Adrenal gland (tissue), 12 donors: Measurements from ENCODE around the gene ZEB1. TPM values are rescaled to one million over a fixed set of nuclear protein-coding genes. Genes with fewer than 3 reads are reported as not detected.

Experiments used
- DNase-seq, 7 donors: peaks; one replicate each; pipeline ENCODE4 v3.0.0-alpha.2; 2019 to 2020
- H3K27ac ChIP-seq, 5 donors: fragments of 200-600 bp; sonication (generic) in 4 of 5; 1 replicate in 3 of 5; 2 replicates in 2 of 5; pipeline versions ENCODE4 v1.5.1 to v1.8.0; 2016 to 2020; ENCODE audit warnings: mild to moderate bottlenecking in 1 of 5
- H3K27me3 ChIP-seq: fragments of 200-600 bp; 2 replicates; pipeline ENCODE4 v1.8.0; 2021
- H3K36me3 ChIP-seq, 2 donors: fragments of 200-600 bp; replicated peaks in 1 of 2; 1 replicate in 1 of 2; 2 replicates in 1 of 2; pipeline versions ENCODE4 v1.5.1 to v1.8.0; 2018 to 2022
- H3K4me1 ChIP-seq, 2 donors: fragments of 200-600 bp; replicated peaks in 1 of 2; 1 replicate in 1 of 2; 2 replicates in 1 of 2; pipeline versions ENCODE4 v1.5.1 to v1.8.0; 2018 to 2021
- H3K4me3 ChIP-seq, 4 donors: fragments of 200-600 bp; sonication (generic) in 3 of 4; one replicate each; pipeline ENCODE4 v1.5.1; 2016 to 2018
- H3K9me3 ChIP-seq, 3 donors: fragments of 200-600 bp; sonication (generic) in 1 of 3; replicated peaks in 1 of 3; 1 replicate in 2 of 3; 2 replicates in 1 of 3; pipeline versions ENCODE4 v1.5.1 to v1.8.0; 2016 to 2021
- POLR2A ChIP-seq, 2 donors: fragments of 450-650 bp; IDR thresholded peaks; one replicate each; pipeline ENCODE4 v1.6.1; 2017; ENCODE audit warnings: antibody characterized with exemption in 2 of 2, mild to moderate bottlenecking in 2 of 2, moderate library complexity in 1 of 2
- WGBS, 4 donors: extraction: QIAGEN DNeasy Blood & Tissue Kit in 2 of 4; methylation state at CpG; one replicate each; pipeline versions ENCODE4 v1.1.5 to v1.1.7; 2013 to 2017; 5-methylcytosine and 5-hydroxymethylcytosine counted together
- intact Hi-C, 2 donors: fragments of 100-400 bp; cut with DNase I; formaldehyde crosslinking; loops; one replicate each; pipeline versions ENCODE4 v1.14.1 to v1.15.0; 2022 to 2023
- polyA plus RNA-seq, 3 donors: library from polyadenylated mRNA; stranded (reverse); fragments of 200-250 nt in 2 of 3; fragments of 350-450 nt in 1 of 3; fragmentation: Illumina TruSeq in 1 of 3; extraction: RNeasy Lipid Tissue Mini Kit (QIAGEN cat#74804) in 1 of 3; gene quantifications; one replicate each; pipeline ENCODE4 v1.2.3, GENCODE V29; 2013 to 2014
- total RNA-seq, 9 donors: library from RNA; depleted of rRNA in 4 of 9; stranded (reverse); fragments of >200 nt in 4 of 9; fragments of 120-200 nt in 1 of 9; fragmentation: NEBNext Ultra II Directional in 1 of 9; extraction: Animal tissue kit (Norgen Biotek cat#: 25700) in 1 of 9; gene quantifications; one replicate each; pipeline versions ENCODE4 v1.1.0 to v1.2.4, GENCODE V29; 2013 to 2023
- TF ChIP-seq, protein P1 (sequence below), 6 experiments: fragments of 450-650 bp in 4 of 6; fragments of 200-600 bp in 2 of 6; sonication (generic) in 1 of 6; IDR thresholded peaks; 1 replicate in 5 of 6; 2 replicates in 1 of 6; pipeline versions ENCODE4 v1.5.1 to v1.8.0; 2016 to 2021; ENCODE audit warnings: antibody characterized with exemption in 6 of 6, mild to moderate bottlenecking in 2 of 6, moderate library complexity in 1 of 6
- donor health status: healthy with polysubstance abuse.
- donor health status: Bipolar disorder and iron deficiency.
- donor health status: DM: yes; HTN: yes; CAD: no.
- donor health status: DM: no; HTN: no; CAD: no.
- donor health status: DM: no; HTN: no; CAD: no.
- donor health status: DM: yes; HTN: yes; CAD: no.

The ZEB1 gene
- total and polyA plus RNA-seq, 12 donors: 7.3 to 34.9 (median 22.9) TPM

DNA sequence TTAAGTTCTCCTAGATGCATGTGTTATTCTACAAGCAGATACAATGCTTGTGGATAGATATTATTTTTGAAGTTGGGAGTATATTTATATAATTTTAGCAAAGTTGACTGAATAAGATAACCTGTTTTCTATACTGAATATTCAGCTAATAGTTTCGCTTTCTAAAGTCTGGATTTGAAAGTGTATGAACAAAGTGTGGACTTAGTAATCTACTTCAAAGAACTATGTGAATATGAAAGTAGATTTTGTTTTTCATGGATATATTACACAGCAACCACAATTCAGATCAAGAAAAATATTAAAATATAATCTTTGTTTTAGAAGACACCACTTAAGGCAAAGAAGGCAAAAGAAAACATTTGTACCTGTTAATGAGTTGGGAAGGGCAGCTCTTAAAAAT is 78.8 kb downstream of the ZEB1 start:
- Histone ChIP-seq H3K9me3 (no peaks in the 10 kb centered on the region), H3K4me3 (no peak overlapping the region), H3K4me1 (peaks cover 0 to 11% of the 10 kb centered on the region in 2 donors), H3K36me3 (no peaks in the 10 kb centered on the region), H3K27ac (no peak overlapping the region), H3K27me3 (no peaks in the 10 kb centered on the region)
- TF ChIP-seq, protein P1, sequence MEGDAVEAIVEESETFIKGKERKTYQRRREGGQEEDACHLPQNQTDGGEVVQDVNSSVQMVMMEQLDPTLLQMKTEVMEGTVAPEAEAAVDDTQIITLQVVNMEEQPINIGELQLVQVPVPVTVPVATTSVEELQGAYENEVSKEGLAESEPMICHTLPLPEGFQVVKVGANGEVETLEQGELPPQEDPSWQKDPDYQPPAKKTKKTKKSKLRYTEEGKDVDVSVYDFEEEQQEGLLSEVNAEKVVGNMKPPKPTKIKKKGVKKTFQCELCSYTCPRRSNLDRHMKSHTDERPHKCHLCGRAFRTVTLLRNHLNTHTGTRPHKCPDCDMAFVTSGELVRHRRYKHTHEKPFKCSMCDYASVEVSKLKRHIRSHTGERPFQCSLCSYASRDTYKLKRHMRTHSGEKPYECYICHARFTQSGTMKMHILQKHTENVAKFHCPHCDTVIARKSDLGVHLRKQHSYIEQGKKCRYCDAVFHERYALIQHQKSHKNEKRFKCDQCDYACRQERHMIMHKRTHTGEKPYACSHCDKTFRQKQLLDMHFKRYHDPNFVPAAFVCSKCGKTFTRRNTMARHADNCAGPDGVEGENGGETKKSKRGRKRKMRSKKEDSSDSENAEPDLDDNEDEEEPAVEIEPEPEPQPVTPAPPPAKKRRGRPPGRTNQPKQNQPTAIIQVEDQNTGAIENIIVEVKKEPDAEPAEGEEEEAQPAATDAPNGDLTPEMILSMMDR (IDR thresholded peaks at IDR 0.05): no peak
- no peak for TF ChIP-seq POLR2A (IDR thresholded peaks at IDR 0.05)
- WGBS, 4 donors: 97 to 100% (median 99%) methylated on average over 1 of the region's 1 CpG
- DNase-seq: no peak
- intact Hi-C loops: no loop called here

DNA sequence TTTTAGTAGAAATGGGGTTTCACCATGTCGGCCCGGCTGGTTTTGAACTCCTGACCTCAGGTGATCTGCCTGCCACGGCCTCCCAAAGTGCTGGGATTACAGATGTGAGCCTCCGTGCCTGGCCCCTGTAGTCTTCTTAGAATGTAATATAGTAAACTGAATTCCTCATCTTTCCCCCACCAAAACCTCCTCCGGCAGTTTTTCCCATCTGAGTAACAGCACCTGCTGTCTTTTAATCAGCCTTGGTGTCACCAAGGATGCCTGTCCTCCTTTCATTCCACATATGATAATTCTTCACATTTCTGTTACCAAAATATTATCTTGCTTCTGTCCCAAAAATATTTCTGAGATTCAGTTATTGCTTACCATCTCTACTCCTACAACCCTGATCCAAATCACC is 80.2 kb downstream of the ZEB1 start:
- no peak for DNase-seq
- H3K4me1 ChIP-seq: peaks cover 0 to 15% of the 10 kb centered on the region in 2 donors
- intact Hi-C loops: no loop called here
- no peaks in the 10 kb centered on the region for H3K9me3 ChIP-seq
- H3K27me3 ChIP-seq: no peaks in the 10 kb centered on the region
- no peaks in the 10 kb centered on the region for H3K36me3 ChIP-seq
- 95 to 98% (median 98%) methylated on average over 4 to 5 of the region's 5 CpGs for WGBS, 4 donors
- no peak for TF ChIP-seq POLR2A (IDR thresholded peaks at IDR 0.05)
- TF ChIP-seq, protein P1 (IDR thresholded peaks at IDR 0.05): no peak
- H3K4me3 ChIP-seq: no peak overlapping the region
- no peak overlapping the region for H3K27ac ChIP-seq

DNA sequence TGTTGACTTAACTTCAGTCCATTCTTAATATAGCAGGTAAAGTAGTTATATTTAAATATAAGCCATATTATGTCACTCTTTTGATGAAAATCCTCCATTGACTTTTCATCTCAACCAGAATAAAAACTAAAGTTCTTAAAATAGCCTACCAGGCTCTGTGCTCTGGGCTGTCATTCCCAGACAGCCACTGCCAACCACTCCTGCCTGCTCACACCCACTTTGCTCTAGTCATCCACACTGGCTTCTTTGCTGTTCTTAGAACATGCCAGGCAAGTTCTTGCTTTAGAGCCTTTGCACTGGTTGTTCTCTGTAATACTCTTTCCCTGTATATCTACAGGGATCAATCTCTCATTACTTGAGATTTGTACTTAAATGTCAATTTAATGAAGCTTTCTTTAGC is 80.6 kb downstream of the ZEB1 start:
- H3K4me3 ChIP-seq: no peak overlapping the region
- H3K9me3 ChIP-seq: no peaks in the 10 kb centered on the region
- H3K27me3 ChIP-seq: no peaks in the 10 kb centered on the region
- TF ChIP-seq, protein P1 (IDR thresholded peaks at IDR 0.05): no peak
- no peak for TF ChIP-seq POLR2A (IDR thresholded peaks at IDR 0.05)
- no peaks in the 10 kb centered on the region for H3K36me3 ChIP-seq
- peak in 2 of 7 donors; percentile 1 to 30 for DNase-seq
- H3K4me1 ChIP-seq: peaks cover 0 to 20% of the 10 kb centered on the region in 2 donors
- H3K27ac ChIP-seq: no peak overlapping the region
- intact Hi-C loops: no loop called here

DNA sequence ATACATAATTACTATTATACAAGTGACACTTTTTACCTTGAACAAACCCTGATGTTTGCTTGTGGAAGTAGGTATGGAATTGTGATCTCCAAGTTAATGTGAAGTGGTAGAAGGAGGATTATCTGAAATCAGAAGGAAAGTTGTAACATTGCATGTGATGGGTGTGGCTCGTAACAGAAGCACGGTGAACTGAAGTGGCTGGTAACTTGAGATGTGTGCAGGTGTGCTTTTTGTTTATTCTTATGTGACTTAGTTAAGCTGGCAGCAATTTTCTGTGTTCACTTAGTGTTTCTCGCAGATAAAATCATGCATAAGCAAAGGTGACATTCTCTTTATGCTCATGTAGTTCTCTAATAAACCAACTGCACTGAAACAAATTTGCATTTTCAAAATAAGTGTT is 82.3 kb downstream of the ZEB1 start:
- intact Hi-C loops: no loop called here
- DNase-seq: no peak

More for the DNA sequence above, 82.3 kb downstream of the ZEB1 start:
- no peaks in the 10 kb centered on the region for H3K27me3 ChIP-seq
- peaks cover 0 to 14% of the 10 kb centered on the region in 2 donors for H3K4me1 ChIP-seq
- no peak for TF ChIP-seq POLR2A (IDR thresholded peaks at IDR 0.05)
- TF ChIP-seq, protein P1 (IDR thresholded peaks at IDR 0.05): no peak
- H3K9me3 ChIP-seq: no peaks in the 10 kb centered on the region
- 88 to 92% (median 92%) methylated on average over 3 of the region's 3 CpGs for WGBS, 4 donors
- no peak overlapping the region for H3K4me3 ChIP-seq
- no peak overlapping the region for H3K27ac ChIP-seq
- H3K36me3 ChIP-seq: no peaks in the 10 kb centered on the region
